Keratinocyte (primary cell): ENCODE results near the gene RFTN1. TPM values are rescaled to one million over a fixed set of nuclear protein-coding genes. Genes with fewer than 3 reads are reported as not detected.

ENCODE experiments used
- DNase-seq: peaks from one replicate; pipeline ENCODE4 v3.0.0-alpha.2; 2011; ENCODE audit warnings: low read depth, missing footprints, low spot score
- FAIRE-seq: peaks from 2 replicates; lab custom pipeline; 2011; peaks lifted over from hg19 to GRCh38; lab: Jason Lieb, UNC
- H2AFZ ChIP-seq: 2 replicates; pipeline ENCODE4 v1.6.0; 2012; ENCODE audit warnings: low read length, control low read depth, inconsistent platforms; ENCODE audit not compliant: control insufficient read depth
- H3K27ac ChIP-seq: 2 replicates; pipeline ENCODE4 v1.5.1; 2011; ENCODE audit warnings: low read length; ENCODE audit not compliant: control insufficient read depth, insufficient read depth
- H3K27me3 ChIP-seq: 3 replicates; pipeline ENCODE4 v1.6.0; 2011; ENCODE audit warnings: low read length; ENCODE audit not compliant: control insufficient read depth, insufficient read depth; ENCODE audit errors: extremely low read depth
- H3K36me3 ChIP-seq, 2 experiments: 2 replicates in 1 of 2; 3 replicates in 1 of 2; pipeline ENCODE4 v1.5.1; 2011; ENCODE audit warnings: low read length in 2 of 2, mild to moderate bottlenecking in 1 of 2; ENCODE audit not compliant: control insufficient read depth in 2 of 2, insufficient read depth in 2 of 2; ENCODE audit errors: extremely low read depth in 1 of 2
- H3K4me1 ChIP-seq: 3 replicates; pipeline ENCODE4 v1.5.1; 2011; ENCODE audit warnings: low read length; ENCODE audit not compliant: control insufficient read depth, insufficient read depth; ENCODE audit errors: extremely low read depth
- H3K4me2 ChIP-seq: 3 replicates; pipeline ENCODE4 v1.6.0; 2011; ENCODE audit warnings: low read depth, low read length; ENCODE audit not compliant: control insufficient read depth, insufficient read depth; ENCODE audit errors: extremely low read depth
- H3K4me3 ChIP-seq, 3 experiments: fragments of 200-600 bp in 1 of 3; sonication (generic) in 1 of 3; 2 replicates in 2 of 3; 3 replicates in 1 of 3; pipeline ENCODE4 v1.5.1; 2011 to 2016; ENCODE audit warnings: low read length in 3 of 3, mild to moderate bottlenecking in 3 of 3, control low read depth in 2 of 3, inconsistent platforms in 1 of 3, low read depth in 1 of 3, mixed read lengths in 1 of 3, mixed run types in 1 of 3, moderate library complexity in 1 of 3; ENCODE audit not compliant: control insufficient read depth in 2 of 3, insufficient read depth in 2 of 3; ENCODE audit errors: extremely low read depth in 1 of 3
- H3K79me2 ChIP-seq: 2 replicates; pipeline ENCODE4 v1.6.0; 2012; ENCODE audit warnings: low read length; ENCODE audit not compliant: control insufficient read depth, insufficient read depth
- H3K9ac ChIP-seq: 3 replicates; pipeline ENCODE4 v1.6.0; 2011; ENCODE audit warnings: low read length; ENCODE audit not compliant: control insufficient read depth, insufficient read depth; ENCODE audit errors: extremely low read depth
- H3K9me1 ChIP-seq: 3 replicates; pipeline ENCODE4 v1.6.0; 2011; ENCODE audit warnings: low read length; ENCODE audit not compliant: control insufficient read depth, insufficient read depth; ENCODE audit errors: extremely low read depth
- H3K9me3 ChIP-seq: 2 replicates; pipeline ENCODE4 v1.5.1; 2012; ENCODE audit warnings: low read depth, low read length; ENCODE audit not compliant: control insufficient read depth
- H4K20me1 ChIP-seq: 3 replicates; pipeline ENCODE4 v1.6.0; 2011; ENCODE audit warnings: low read length; ENCODE audit not compliant: control insufficient read depth, insufficient read depth; ENCODE audit errors: extremely low read depth
- EZH2 ChIP-seq: IDR thresholded peaks from one replicate; pipeline ENCODE4 v1.6.1; 2012; ENCODE audit warnings: inconsistent platforms, mild to moderate bottlenecking, low read length, moderate library complexity
- dilution Hi-C: fragments of 300-500 bp; cut with MboI; formaldehyde crosslinking; loops from one replicate; pipeline ENCODE4 v1.7.0; 2020; ENCODE audit warnings: low sequenced_read_pairs; ENCODE audit not compliant: extremely low pct_ligation_motif_present
- polyA plus RNA-seq, 5 experiments: library from polyadenylated mRNA; depleted of rRNA in 3 of 5; stranded (reverse) in 3 of 5; stranded (forward) in 1 of 5; unstranded in 1 of 5; fragments of >200 nt; gene quantifications; 1 replicate in 1 of 5; 2 replicates in 3 of 5; 3 replicates in 1 of 5; pipeline versions ENCODE4 v1.2.1 to v1.2.3, GENCODE V29; 2011 to 2012; ENCODE audit warnings: missing spikeins in 2 of 5, low read depth in 1 of 5, low replicate concordance in 1 of 5
- TF ChIP-seq, protein P1 (sequence below), 3 experiments: IDR thresholded peaks in 1 of 3; conservative IDR thresholded peaks in 1 of 3; optimal IDR thresholded peaks in 1 of 3; 2 replicates in 2 of 3; 3 replicates in 1 of 3; pipeline versions ENCODE3 to v1.5.1; 2011; ENCODE audit warnings: low read length in 3 of 3, mild to moderate bottlenecking in 3 of 3, moderate library complexity in 2 of 3, control low read depth in 1 of 3, inconsistent platforms in 1 of 3; ENCODE audit not compliant: insufficient read depth in 2 of 3; ENCODE audit errors: extremely low read depth in 1 of 3

Gene RFTN1
- polyA plus RNA-seq, 1 donor (not counting 4 experiments of a cell fraction or from before 2014, with no cell fraction given) = 18.0 TPM

DNA sequence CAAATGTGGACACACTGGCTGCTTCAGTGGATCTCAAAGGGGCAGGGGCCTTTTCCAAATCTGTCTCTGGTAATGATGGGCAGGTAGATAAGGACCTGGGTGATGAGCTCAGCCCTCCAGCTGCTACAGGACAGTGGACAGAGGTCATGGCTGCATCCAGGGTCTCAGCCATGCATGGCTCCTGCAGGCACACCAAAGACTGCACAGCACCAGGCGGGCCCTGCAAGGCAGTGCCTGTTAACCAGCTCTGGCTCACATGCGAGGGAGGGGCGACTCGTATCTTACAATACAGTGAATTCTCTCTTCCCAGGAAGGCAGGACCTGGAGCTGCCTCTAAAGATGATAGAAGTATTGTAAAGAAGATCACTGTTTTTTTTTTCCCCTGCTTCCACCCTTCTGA lies 189.8 kb downstream of the RFTN1 start:
- DNase-seq (no peak), FAIRE-seq (no peak)
- Histone ChIP-seq H3K79me2 (no peaks in the 10 kb centered on the region), H4K20me1 (no peaks in the 10 kb centered on the region), H2AFZ (no peak overlapping the region), H3K36me3 (peaks cover 9 to 18% of the 10 kb centered on the region in 2 experiments), H3K9me1 (no peaks in the 10 kb centered on the region), H3K4me3 (no peak overlapping the region), H3K27ac (no peak overlapping the region), H3K4me1 (no peaks in the 10 kb centered on the region), H3K4me2 (no peak overlapping the region), H3K27me3 (no peaks in the 10 kb centered on the region), H3K9me3 (no peaks in the 10 kb centered on the region), H3K9ac (no peak overlapping the region)
- TF ChIP-seq, protein P1, sequence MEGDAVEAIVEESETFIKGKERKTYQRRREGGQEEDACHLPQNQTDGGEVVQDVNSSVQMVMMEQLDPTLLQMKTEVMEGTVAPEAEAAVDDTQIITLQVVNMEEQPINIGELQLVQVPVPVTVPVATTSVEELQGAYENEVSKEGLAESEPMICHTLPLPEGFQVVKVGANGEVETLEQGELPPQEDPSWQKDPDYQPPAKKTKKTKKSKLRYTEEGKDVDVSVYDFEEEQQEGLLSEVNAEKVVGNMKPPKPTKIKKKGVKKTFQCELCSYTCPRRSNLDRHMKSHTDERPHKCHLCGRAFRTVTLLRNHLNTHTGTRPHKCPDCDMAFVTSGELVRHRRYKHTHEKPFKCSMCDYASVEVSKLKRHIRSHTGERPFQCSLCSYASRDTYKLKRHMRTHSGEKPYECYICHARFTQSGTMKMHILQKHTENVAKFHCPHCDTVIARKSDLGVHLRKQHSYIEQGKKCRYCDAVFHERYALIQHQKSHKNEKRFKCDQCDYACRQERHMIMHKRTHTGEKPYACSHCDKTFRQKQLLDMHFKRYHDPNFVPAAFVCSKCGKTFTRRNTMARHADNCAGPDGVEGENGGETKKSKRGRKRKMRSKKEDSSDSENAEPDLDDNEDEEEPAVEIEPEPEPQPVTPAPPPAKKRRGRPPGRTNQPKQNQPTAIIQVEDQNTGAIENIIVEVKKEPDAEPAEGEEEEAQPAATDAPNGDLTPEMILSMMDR (optimal IDR thresholded peaks at IDR 0.05 in 1 of 3, IDR thresholded peaks at IDR 0.05 in 1 of 3, conservative IDR thresholded peaks at IDR 0.05 in 1 of 3; ENCODE audit: extremely low read depth in 1 of 3, insufficient read depth in 2 of 3, low read length in 3 of 3) = no peak
- TF ChIP-seq EZH2 = no peak
- dilution Hi-C loops = no loop called here

DNA sequence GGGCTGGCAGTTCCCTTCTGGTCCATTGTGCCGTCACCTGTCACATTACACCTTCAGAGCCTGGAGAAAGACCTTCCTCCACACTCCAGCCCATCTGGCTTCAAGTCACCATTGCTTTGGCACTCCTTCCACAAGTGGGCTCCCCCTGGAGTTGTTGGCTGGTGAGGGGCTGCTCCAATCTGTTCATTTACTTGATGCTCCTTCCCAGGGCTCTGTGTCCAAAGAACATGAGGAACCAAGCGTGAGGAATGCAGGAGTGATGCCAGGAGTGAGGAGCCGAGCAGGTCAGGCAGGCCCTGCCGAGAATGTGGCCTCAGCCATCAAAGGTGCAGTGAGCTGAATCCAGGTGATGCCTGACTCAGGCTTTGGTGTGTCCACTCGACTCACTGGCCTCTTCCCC lies 191.3 kb downstream of the RFTN1 start:
- no peaks in the 10 kb centered on the region for H3K4me1 ChIP-seq
- dilution Hi-C loops = no loop called here
- no peak for FAIRE-seq

More for the DNA sequence above, 191.3 kb downstream of the RFTN1 start:
- Histone ChIP-seq H2AFZ (no peak overlapping the region), H4K20me1 (no peaks in the 10 kb centered on the region), H3K36me3 (peaks cover 12 to 18% of the 10 kb centered on the region in 2 experiments), H3K27me3 (no peaks in the 10 kb centered on the region), H3K27ac (no peak overlapping the region), H3K9ac (no peak overlapping the region), H3K4me3 (no peak overlapping the region), H3K9me3 (no peaks in the 10 kb centered on the region), H3K9me1 (no peaks in the 10 kb centered on the region), H3K4me2 (no peak overlapping the region), H3K79me2 (no peaks in the 10 kb centered on the region)
- DNase-seq = no peak
- TF ChIP-seq, protein P1 (optimal IDR thresholded peaks at IDR 0.05 in 1 of 3, IDR thresholded peaks at IDR 0.05 in 1 of 3, conservative IDR thresholded peaks at IDR 0.05 in 1 of 3; ENCODE audit: extremely low read depth in 1 of 3, insufficient read depth in 2 of 3, low read length in 3 of 3) = no peak
- TF ChIP-seq EZH2 = no peak
